Measurements from ENCODE around the gene ZCCHC17. TPM values are rescaled to one million over a fixed set of nuclear protein-coding genes. Genes with fewer than 3 reads are reported as not detected.

Gene ZCCHC17
- total RNA-seq, 1 donor from 2014 or later: 51.3 TPM

- Histone ChIP-seq H4K20me1 (ENCODE audit: insufficient read depth, low read length) (no peaks in the 10 kb centered on the region), H3K4me2 (ENCODE audit: low read length) (no peak overlapping the region), H3K4me3 (ENCODE audit: insufficient read depth, low read depth, low read length) (no peak overlapping the region), H3K9me3 (ENCODE audit: insufficient read depth, low read depth, low read length) (no peaks in the 10 kb centered on the region), H3K9ac (ENCODE audit: low read length) (no peak overlapping the region), H3K27ac (ENCODE audit: low read depth, low read length) (no peak overlapping the region), H3K36me3 (ENCODE audit: insufficient read depth, low read length) (no peaks in the 10 kb centered on the region), H3K27me3 (ENCODE audit: insufficient read depth, low read length) (no peaks in the 10 kb centered on the region), H2AFZ (ENCODE audit: low read depth, low read length) (no peak overlapping the region), H3K79me2 (ENCODE audit: insufficient read depth, low read length) (no peaks in the 10 kb centered on the region), H3K4me1 (ENCODE audit: insufficient read depth, low read length) (peaks cover 13% of the 10 kb centered on the region)
- FAIRE-seq (no peak), DNase-seq (ENCODE audit: low read depth) (no peak)
- Mint-ChIP-seq H3K4me1 (ENCODE audit: low read depth, unreplicated experiment) (peaks cover 5% of the 10 kb centered on the region), H3K36me3 (ENCODE audit: low read depth, unreplicated experiment) (no peaks in the 10 kb centered on the region), H3K4me3 (ENCODE audit: unreplicated experiment) (no peak overlapping the region), H3K27me3 (ENCODE audit: low read depth, unreplicated experiment) (peaks cover 13% of the 10 kb centered on the region), H3K27ac (ENCODE audit: unreplicated experiment) (no peak overlapping the region), H3K9me3 (ENCODE audit: unreplicated experiment) (no peaks in the 10 kb centered on the region)
- TF ChIP-seq EZH2 (IDR thresholded peaks at IDR 0.05; ENCODE audit: insufficient read depth, low read length) (no peak), CTCF (IDR thresholded peaks at IDR 0.05; ENCODE audit: insufficient read depth, low read depth, low read length) (no peak)
Observed at GRCh38 chr1:31380181-31380580, 83.3 kb downstream of the ZCCHC17 start.

- H3K4me2 ChIP-seq (ENCODE audit: low read length): no peak overlapping the region
- peaks cover 4% of the 10 kb centered on the region for H3K4me1 Mint-ChIP-seq (ENCODE audit: low read depth, unreplicated experiment)
- H3K27ac Mint-ChIP-seq (ENCODE audit: unreplicated experiment): peak overlapping the region; percentile 70
Observed at GRCh38 chr1:31381394-31382294, 84.8 kb downstream of the ZCCHC17 start.

More at GRCh38 chr1:31381394-31382294, 84.8 kb downstream of the ZCCHC17 start:
- Histone ChIP-seq H3K27ac (ENCODE audit: low read depth, low read length) (no peak overlapping the region), H3K9me3 (ENCODE audit: insufficient read depth, low read depth, low read length) (no peaks in the 10 kb centered on the region), H4K20me1 (ENCODE audit: insufficient read depth, low read length) (no peaks in the 10 kb centered on the region), H3K4me1 (ENCODE audit: insufficient read depth, low read length) (peaks cover 8% of the 10 kb centered on the region), H3K4me3 (ENCODE audit: insufficient read depth, low read depth, low read length) (no peak overlapping the region), H2AFZ (ENCODE audit: low read depth, low read length) (no peak overlapping the region), H3K9ac (ENCODE audit: low read length) (no peak overlapping the region), H3K36me3 (ENCODE audit: insufficient read depth, low read length) (no peaks in the 10 kb centered on the region), H3K27me3 (ENCODE audit: insufficient read depth, low read length) (no peaks in the 10 kb centered on the region), H3K79me2 (ENCODE audit: insufficient read depth, low read length) (no peaks in the 10 kb centered on the region)
- H3K36me3 Mint-ChIP-seq (ENCODE audit: low read depth, unreplicated experiment): no peaks in the 10 kb centered on the region
- H3K9me3 Mint-ChIP-seq (ENCODE audit: unreplicated experiment): peaks cover 4% of the 10 kb centered on the region
- no peak overlapping the region for H3K4me3 Mint-ChIP-seq (ENCODE audit: unreplicated experiment)
- FAIRE-seq (no peak), DNase-seq (ENCODE audit: low read depth) (no peak)
- TF ChIP-seq CTCF (IDR thresholded peaks at IDR 0.05; ENCODE audit: insufficient read depth, low read depth, low read length): no peak
- TF ChIP-seq EZH2 (IDR thresholded peaks at IDR 0.05; ENCODE audit: insufficient read depth, low read length): no peak
- H3K27me3 Mint-ChIP-seq (ENCODE audit: low read depth, unreplicated experiment): peaks cover 13% of the 10 kb centered on the region
